GM21515 (cell line): ENCODE data around the gene NPAS3.

Experiments used
- ATAC-seq: cut with Tn5 transposase; IDR thresholded peaks from one replicate; pipeline ENCODE4 v1.9.1; 2021; ENCODE audit not compliant: unreplicated experiment

NPAS3 gene

DNA sequence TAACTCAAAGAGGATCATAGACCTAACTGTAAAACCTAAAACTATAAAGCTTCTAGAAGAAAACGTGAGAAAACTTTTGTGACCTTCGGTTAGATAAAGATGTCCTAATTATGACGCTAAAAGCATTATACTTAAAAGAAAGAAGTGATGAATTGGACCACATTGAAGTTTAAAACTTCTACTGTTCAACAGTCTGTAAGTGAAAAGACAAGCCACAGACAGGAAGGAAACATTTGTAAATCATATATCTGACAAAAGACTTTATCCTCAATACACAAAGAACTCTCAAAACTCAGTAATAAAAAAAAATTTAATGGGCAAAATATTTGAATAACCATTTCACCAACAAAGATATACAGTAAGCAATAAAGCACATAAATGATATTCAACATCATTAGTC lies 667.9 kb downstream of the NPAS3 start:
- ATAC-seq: no peak

GRCh38 chr14:33609582-33609981 lies 670.9 kb downstream of the NPAS3 start:
- no peak for ATAC-seq

DNA sequence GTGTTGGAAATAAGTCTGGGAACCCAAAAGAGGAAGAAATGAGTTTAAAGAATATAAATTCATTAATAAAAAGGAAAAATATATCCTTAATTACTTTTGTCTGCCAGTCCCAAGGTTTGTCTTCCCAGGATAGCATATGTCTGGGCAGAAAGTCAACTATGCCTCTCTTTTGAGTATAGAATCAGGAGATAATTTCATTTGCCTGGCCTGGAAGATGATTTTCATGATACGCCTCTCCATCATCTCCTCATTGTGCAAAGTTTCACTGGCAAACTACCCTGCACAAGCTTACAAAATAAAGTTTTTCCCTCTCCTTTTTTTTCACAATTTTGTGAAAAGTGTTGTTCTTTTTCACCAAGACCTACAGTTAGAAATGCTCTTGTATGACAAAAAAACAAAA lies 671.4 kb downstream of the NPAS3 start:
- no peak for ATAC-seq

DNA sequence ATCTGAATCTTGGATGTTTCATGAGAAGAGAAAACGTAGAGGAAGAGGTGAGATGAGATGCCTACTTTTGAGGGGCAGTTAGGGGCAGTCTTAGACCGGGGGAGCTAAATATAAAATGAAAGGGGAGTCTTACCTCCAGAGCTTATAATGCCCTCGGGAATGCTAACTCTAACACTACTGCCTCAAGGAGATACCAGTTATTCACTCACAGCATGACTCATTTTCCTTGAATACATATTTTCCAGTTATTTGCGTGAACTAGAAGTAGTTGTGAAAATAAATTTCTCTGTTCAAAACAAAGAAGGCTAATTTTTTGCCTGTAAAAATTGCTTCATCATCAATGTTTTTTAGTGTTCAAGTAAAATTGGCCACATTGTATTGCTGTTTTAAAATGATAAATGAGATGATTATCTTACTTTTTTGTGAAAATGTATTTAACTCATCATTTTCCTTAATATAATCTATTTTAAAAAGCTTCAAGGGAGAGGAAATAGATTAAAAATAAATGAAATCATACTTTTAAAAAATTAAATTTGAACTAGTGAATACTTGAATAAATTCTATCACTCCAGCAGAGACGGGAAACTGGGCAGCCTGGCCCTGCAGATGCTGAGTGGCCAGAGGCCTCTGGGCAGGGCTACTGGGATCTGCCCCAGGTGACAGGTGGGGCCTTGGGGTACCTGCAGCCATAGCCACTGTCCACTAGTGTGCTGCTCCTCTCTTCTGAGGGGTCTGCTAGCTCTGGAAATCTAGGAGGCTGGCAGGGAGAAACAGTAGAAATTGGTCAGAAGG lies 672.9 kb downstream of the NPAS3 start:
- no peak for ATAC-seq

GRCh38 chr14:33612197-33612505 lies 673.5 kb downstream of the NPAS3 start:
- ATAC-seq: no peak

DNA sequence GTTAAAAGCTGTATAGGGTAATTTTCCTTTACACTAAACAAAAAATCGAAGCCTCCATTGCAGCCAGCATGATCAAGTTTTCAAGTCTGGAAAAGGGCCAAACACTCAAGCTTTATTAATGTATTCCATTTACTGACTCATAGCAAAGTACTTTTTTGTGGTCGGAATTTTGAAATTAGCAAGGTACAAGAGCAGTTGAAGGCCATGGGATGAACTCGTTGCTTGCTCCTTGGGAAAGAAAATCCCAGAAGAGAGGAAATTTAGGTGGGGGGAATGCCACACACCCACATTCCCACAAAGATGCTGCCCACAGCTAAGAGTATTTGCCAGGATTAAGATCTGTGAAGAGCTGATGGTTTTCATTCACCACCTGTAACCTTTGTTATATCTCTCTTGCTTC lies 678.5 kb downstream of the NPAS3 start:
- ATAC-seq: no peak

DNA sequence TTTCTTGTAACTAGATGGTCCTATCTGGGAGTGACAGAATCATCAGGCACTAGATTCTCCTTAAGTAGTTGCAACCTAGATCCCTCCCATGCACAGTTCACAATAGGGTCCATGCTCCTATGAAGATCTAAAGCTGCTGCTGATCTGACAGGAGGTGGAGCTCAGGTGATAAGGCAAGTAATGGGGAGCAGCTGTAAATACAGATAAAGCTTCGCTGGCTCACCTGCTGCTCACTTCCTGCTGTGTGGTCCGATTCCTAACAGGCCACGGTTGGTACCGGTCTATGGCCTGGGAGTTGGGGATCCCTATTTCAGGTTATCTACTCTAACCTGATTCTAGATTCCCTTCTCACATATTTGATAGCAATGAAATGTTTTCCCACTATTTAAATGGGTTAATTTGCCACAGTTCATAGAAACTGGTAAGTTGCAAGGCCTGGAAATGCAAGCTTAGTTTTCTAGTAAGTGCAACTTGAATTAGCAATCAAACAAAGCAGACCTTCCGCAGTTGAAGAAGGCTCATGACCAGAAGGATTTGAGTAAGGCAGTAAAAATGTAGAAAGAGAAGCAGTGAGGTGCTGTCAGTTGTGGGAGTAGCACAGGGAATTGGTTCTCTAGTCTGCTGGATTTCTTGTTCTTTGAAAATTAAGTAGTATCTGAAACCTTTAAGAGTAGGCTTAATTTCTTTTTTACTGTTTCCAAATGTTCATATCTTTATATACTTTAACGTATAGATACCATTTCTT lies 679.9 kb downstream of the NPAS3 start:
- ATAC-seq: no peak

- ATAC-seq: no peak
Measured at GRCh38 chr14:33622496-33622895, 683.8 kb downstream of the NPAS3 start.

DNA sequence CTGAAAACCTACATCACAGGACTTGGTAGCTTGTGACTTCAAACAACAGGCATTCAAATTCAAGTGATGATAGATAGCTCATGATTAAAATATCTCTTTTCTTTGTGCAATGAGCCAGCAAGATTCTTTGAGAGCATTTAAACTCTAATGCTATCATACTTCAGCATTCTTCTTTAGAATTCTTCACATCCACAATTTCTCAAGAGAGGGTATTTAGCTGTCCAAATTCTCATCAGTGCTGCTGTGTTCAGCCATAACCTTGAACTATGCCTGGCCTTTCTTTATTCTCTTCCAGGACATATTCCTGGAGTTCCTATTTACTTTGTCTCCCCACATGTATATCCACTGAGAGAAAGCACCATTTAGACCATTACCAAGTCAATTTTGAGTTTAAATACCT lies 691.1 kb downstream of the NPAS3 start:
- ATAC-seq: no peak

DNA sequence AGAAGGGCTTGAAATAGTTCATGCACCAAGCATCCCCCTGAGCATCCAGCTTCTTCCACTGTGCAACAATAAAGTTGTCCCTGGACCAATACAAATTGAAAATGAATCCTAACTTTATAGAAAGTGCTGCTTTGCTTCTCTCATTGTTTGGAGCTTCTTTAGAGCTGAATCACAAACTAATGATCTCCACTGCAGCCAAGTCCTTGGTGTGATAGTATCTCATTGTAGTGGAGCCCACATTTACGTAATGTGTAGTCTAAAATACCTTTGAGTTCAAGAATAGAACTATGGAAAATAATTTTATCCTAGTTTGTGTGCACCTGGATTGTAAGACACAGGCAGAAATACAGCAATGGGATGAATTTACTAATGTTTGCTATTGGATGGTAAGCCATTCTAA lies 692.3 kb downstream of the NPAS3 start:
- no peak for ATAC-seq

DNA sequence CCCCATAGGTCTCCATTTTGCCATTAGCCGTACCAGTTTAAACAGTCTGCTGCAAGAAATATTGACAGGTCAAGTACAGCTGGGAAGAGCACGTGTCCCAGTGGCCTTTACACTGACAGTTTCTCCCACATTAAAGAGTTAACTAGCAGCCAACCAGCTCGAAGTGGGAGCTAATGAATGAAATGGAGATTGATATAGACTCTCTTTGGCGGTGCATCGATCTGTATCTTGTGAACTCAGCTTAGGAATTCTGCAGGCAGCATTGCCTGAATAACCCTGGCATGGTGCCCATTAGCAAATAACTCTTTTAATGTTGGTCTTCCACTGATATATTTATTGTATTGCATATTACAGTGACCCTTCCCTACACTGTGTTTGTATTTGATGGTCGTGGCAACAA lies 692.8 kb downstream of the NPAS3 start:
- no peak for ATAC-seq

DNA sequence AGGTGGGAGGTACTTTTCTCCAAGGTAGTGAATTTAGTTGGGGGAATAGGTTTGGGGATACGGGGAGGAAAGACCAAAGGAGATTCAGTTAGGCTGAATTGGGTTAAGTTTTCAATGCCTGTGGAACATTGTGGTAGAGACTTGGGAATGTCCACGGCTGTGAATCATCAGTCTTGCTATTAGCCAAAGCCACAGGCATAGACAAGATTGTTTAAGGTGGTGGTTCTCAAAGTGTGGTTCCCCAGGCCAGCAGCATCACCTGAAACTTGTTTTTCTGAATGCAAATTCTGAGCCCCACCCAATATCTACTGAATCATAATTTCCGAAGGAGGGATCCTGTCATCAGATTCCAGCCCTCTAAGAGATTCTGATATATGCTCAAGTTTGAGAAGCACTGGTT lies 696.0 kb downstream of the NPAS3 start:
- ATAC-seq: no peak

DNA sequence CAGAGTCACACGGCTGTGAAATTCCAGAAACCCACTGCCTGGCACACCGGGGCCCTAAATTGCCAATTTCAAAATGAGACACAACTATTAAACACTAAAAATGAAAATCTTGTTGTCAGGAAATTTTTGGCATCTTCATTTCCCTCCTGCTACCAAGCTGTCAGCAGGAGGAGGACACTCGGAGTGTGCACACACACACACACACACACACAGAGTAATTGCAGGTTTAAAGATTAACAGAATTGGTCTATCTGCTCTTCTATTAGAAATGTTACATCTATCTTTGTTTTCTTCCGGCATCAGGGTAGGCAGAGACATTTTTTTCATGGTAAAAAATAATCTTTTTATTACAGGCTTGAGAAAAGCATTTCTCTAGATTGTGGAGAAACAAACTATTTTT lies 698.0 kb downstream of the NPAS3 start:
- no peak for ATAC-seq

DNA sequence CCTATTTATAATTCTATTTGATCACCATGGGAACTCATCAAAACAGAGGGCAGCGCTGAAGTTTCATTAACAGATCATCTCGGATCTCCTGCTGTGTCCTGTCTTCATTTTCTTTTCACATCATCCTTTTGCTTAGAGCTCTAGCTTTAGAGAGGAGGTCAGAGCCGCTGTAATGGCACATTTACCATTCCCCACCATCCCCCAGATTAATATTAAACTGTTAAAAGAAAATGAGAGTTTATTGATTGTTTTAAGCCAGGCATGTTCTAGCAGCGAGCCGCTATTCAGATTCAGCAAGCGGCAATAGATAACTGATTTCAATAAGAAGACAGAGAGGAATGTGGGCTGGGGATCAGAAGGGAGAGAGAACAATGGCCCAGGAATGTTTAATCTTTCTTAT lies 703.4 kb downstream of the NPAS3 start:
- ATAC-seq: no peak

DNA sequence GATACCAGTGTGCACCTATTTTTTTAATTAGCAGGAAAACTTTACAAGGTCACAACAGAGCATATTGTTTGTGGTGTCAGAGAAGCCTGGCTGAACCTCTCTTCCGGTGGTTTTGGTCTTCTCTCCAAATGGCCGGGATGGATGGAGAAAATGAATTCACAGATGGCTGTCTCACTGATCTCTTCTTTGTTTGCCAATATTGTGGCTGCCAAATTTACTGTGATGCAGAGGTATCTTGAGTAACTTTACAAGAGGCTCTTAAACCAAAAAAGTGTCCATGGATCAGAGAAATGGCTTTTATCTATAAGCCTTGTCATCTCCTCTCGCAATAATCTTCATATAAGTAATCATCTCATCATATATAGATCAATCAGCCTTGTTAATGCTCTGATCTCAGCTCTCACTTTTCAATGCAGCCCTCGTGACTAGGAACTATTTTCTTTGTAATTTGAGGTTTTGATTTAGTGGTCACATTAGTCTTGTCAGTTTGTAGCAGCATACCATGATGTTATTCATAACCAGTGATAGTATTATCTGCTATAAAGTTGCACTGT lies 704.1 kb downstream of the NPAS3 start:
- ATAC-seq: no peak

GRCh38 chr14:33643426-33644181 lies 704.9 kb downstream of the NPAS3 start:
- ATAC-seq: no peak

DNA sequence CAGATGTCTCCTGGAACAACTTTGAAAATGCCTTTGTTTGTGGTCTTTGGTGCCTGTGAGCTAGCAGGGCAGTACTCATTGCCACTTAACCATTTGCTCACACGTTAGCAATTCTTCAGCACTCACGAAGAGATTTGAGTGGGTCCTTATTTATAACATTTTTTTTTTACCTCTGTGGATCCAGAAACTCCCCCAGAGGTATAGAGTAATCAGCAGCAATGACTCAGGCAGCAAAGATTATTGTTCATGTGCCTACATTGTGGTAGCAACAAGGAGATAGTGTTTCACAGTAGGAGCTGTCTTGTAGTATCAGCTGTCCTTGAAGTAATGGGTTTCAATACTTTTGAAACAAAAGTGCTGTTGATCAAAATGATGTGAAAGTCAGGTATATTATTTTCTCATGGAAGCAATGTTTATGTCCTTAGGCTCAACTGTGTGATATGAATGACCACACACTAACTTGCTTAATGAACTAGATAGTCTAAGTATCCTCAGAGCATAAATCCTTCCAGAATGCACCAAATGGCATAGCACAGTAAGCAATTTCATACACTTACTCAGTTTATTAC lies 708.1 kb downstream of the NPAS3 start:
- no peak for ATAC-seq

DNA sequence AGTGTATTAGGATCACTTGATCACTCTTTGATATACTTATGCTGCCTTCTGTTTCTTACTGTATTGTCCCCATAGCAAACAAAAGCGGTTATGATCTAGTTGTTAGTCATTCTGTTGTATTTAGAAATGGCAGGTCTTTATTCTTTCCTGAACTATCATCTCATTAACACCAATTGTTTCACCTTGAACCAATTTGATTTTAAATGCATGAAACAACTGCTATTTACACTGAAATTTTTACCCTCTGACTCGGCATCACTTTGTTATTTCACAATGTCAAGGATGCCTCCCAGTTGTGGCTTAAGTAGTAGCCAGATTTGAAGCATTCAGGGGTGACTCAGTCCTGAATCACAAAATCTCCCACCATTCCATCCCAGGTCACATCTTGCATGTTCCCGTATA lies 708.7 kb downstream of the NPAS3 start:
- ATAC-seq: no peak

DNA sequence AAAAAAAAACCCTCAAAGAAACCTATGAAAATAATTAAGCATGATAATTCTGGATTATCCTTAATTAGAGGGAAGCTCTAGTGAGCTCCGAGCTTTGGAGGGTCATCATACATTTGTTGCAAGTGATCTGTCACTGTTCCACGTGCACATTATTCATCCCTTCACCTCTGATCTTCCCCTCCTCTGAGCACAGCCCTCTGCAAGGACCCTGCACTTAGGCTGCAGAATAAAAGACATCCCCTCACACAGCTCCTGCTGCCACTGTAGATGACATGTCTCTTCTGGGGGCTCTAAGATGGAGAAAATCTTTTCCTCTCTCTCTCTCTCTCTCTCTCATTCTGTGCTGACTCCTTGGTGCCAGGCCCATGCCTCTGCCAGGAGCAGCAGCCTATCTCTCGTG lies 711.8 kb downstream of the NPAS3 start:
- ATAC-seq: no peak

- no peak for ATAC-seq
Measured at GRCh38 chr14:33652566-33653307, 714.1 kb downstream of the NPAS3 start.

GRCh38 chr14:33653308-33653695 lies 714.6 kb downstream of the NPAS3 start:
- ATAC-seq: no peak
